Heart left ventricle (tissue), 16 donors: ENCODE results near the gene ANKRD9. TPM values are rescaled to one million over a fixed set of nuclear protein-coding genes. Genes with fewer than 3 reads are reported as not detected.
"Not testable (repeated sequence)": the region's sequence is repeated elsewhere in the genome, so short reads cannot be mapped to it uniquely, and the experiment has no call there.

Source experiments
- ATAC-seq, 4 donors: fragments of 200-7000 bp; cut with Tn5 transposase; one replicate each; pipeline ENCODE4 v1.9.1; 2020 to 2022; ENCODE audit warnings: moderate library complexity in 4 of 4, mild to moderate bottlenecking in 3 of 4, moderate number of reproducible peaks in 1 of 4
- DNase-seq, 5 donors: peaks; one replicate each; pipeline ENCODE4 v3.0.0-alpha.2; 2020
- H3K27ac ChIP-seq, 12 donors: fragments of 200-600 bp; sonication (generic) in 4 of 12; one replicate each; pipeline versions ENCODE4 v1.5.0 to v1.8.0; 2016 to 2022; ENCODE audit warnings: mild to moderate bottlenecking in 2 of 12
- H3K27me3 ChIP-seq, 9 donors: fragments of 200-600 bp; sonication (generic) in 2 of 9; one replicate each; pipeline versions ENCODE4 v1.5.1 to v1.8.0; 2016 to 2022; ENCODE audit warnings: mild to moderate bottlenecking in 3 of 9
- H3K36me3 ChIP-seq, 9 donors: fragments of 200-600 bp; sonication (generic) in 2 of 9; one replicate each; pipeline versions ENCODE4 v1.5.0 to v1.8.0; 2018 to 2022; ENCODE audit warnings: mild to moderate bottlenecking in 2 of 9
- H3K4me1 ChIP-seq, 12 donors: fragments of 200-600 bp; sonication (generic) in 4 of 12; one replicate each; pipeline versions ENCODE4 v1.5.0 to v1.8.0; 2016 to 2022; ENCODE audit warnings: mild to moderate bottlenecking in 3 of 12
- H3K4me3 ChIP-seq, 12 donors: fragments of 200-600 bp; sonication (generic) in 4 of 12; one replicate each; pipeline versions ENCODE4 v1.5.0 to v1.8.0; 2017 to 2022; ENCODE audit warnings: mild to moderate bottlenecking in 9 of 12, moderate library complexity in 4 of 12
- H3K9me3 ChIP-seq, 12 donors: fragments of 200-600 bp; sonication (generic) in 4 of 12; one replicate each; pipeline versions ENCODE4 v1.5.0 to v1.8.0; 2016 to 2022; ENCODE audit warnings: mild to moderate bottlenecking in 1 of 12
- POLR2A ChIP-seq, 2 donors: fragments of 450-650 bp; IDR thresholded peaks; one replicate each; pipeline ENCODE4 v1.6.1; 2017; ENCODE audit warnings: antibody characterized with exemption in 2 of 2, mild to moderate bottlenecking in 2 of 2, moderate library complexity in 2 of 2
- WGBS, 4 donors: extraction: QIAGEN DNeasy Blood & Tissue Kit in 2 of 4; methylation state at CpG; one replicate each; pipeline versions ENCODE4 v1.1.5 to v1.1.7; 2013 to 2018; 5-methylcytosine and 5-hydroxymethylcytosine counted together
- intact Hi-C, 10 donors: fragments of 100-400 bp; cut with DNase I; formaldehyde crosslinking; loops; one replicate each; pipeline versions ENCODE4 v1.11.1 to v1.14.2; 2022
- polyA plus RNA-seq, 2 donors: library from polyadenylated mRNA; stranded (reverse); fragments of 200-250 nt; gene quantifications; one replicate each; pipeline ENCODE4 v1.2.3, GENCODE V29; 2013
- total RNA-seq, 9 donors: library from RNA; depleted of rRNA in 2 of 9; stranded (reverse); fragments of >200 nt in 2 of 9; fragmentation: NEBNext Ultra II Directional in 3 of 9; extraction: Animal tissue kit (Norgen Biotek cat#: 25700) in 3 of 9; gene quantifications; one replicate each; pipeline versions ENCODE4 v1.1.0 to v1.2.4, GENCODE V29; 2016 to 2023
- TF ChIP-seq, protein P1 (sequence below), 12 donors: fragments of 200-600 bp; sonication (generic) in 4 of 12; IDR thresholded peaks; one replicate each; pipeline versions ENCODE4 v1.5.0 to v1.8.0; 2018 to 2022; ENCODE audit warnings: antibody characterized with exemption in 12 of 12, mild to moderate bottlenecking in 5 of 12
- donor health status: ischemic (EF 13 %, LVEDD 7.1; RV severe dilation, severe dysfunction).
- donor health status: healthy with polysubstance abuse.
- donor health status: DM: no; HTN: yes; CAD: no.
- donor health status: DM: no; HTN: no; CAD: no.
- donor health status: ischemic (EF 25% LVEDD 6.9; RV normal size, moderate dysfunction).
- donor health status: ischemic (EF 25% LVEDD 5.7; RV mildly dilated, moderate dysfunction).
- donor health status: healthy.
- donor health status: DM: yes; HTN: yes; CAD: no.
- donor health status: ischemic (EF 35%, LVEDD 5.7; RV mildly dilated, moderate dysfunction).
- donor health status: nonischemic (EF 11% LVEDD 7.7; RV severe dilation, severe dysfunction).
- donor health status: DM: yes; HTN: yes; CAD: no.
- donor health status: PGD.
- donor health status: ischemic (EF 29% LVEDD 5.4; RV normal size, mild dysfunction).
- donor health status: nonischemic (EF 23%, LVEDD 6.1; RV moderate dilation, normal function).

The ANKRD9 gene
- total and polyA plus RNA-seq, 11 donors, result 42.2 to 271 (median 126) TPM

DNA sequence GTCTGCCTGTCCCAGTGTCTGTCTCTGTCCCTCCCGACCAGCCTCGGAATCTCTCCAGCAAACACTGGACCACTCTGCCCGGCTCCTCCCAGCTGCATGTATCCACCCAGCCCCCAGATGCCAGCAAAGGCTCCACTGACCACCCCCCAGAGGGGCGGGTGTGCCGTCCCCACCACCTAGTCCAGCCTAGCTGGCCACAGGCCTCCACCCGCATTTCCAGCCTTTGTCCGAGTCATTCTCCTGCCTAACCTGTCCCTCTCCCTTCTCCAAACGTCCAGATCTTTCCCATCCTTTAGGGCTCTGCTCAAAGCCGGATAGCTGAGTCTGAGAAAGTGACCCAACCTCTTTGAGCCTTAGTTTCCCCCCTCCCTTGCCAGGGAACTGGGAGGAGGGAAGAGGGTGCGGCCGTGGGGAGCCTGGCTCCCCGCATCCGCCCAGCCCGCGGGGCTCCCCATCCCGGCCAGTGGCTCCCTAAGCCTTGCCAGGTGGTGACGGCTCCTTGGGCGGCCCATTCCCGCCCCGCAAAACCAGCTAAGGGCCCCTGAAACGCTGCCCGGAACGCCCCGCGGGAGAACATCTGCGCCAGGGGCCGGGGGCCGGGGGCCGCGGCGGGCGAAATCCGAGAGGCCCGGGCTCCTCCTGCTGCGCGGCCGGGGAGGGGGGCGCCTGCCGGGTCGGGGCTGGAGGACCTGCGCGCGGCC lies 34.6 kb upstream of the ANKRD9 start:
- Histone ChIP-seq H3K36me3 (no peaks in the 10 kb centered on the region), H3K27me3 (peaks cover 8 to 39% (median 23%) of the 10 kb centered on the region in 9 donors), H3K4me3 (peak overlapping the region in 5 of 12 donors; percentile 4 to 41 (median 21)), H3K27ac (no peak overlapping the region), H3K9me3 (no peaks in the 10 kb centered on the region), H3K4me1 (peaks cover 0 to 33% (median 16%) of the 10 kb centered on the region in 12 donors)
- intact Hi-C loops, result no loop called here
- WGBS, 4 donors, result 18 to 22% (median 20%) methylated on average over 27 to 43 of the region's 43 CpGs
- no peak for TF ChIP-seq POLR2A (IDR thresholded peaks at IDR 0.05)
- TF ChIP-seq, protein P1, sequence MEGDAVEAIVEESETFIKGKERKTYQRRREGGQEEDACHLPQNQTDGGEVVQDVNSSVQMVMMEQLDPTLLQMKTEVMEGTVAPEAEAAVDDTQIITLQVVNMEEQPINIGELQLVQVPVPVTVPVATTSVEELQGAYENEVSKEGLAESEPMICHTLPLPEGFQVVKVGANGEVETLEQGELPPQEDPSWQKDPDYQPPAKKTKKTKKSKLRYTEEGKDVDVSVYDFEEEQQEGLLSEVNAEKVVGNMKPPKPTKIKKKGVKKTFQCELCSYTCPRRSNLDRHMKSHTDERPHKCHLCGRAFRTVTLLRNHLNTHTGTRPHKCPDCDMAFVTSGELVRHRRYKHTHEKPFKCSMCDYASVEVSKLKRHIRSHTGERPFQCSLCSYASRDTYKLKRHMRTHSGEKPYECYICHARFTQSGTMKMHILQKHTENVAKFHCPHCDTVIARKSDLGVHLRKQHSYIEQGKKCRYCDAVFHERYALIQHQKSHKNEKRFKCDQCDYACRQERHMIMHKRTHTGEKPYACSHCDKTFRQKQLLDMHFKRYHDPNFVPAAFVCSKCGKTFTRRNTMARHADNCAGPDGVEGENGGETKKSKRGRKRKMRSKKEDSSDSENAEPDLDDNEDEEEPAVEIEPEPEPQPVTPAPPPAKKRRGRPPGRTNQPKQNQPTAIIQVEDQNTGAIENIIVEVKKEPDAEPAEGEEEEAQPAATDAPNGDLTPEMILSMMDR (IDR thresholded peaks at IDR 0.05), result no peak
- DNase-seq, result no peak
- no peak for ATAC-seq

DNA sequence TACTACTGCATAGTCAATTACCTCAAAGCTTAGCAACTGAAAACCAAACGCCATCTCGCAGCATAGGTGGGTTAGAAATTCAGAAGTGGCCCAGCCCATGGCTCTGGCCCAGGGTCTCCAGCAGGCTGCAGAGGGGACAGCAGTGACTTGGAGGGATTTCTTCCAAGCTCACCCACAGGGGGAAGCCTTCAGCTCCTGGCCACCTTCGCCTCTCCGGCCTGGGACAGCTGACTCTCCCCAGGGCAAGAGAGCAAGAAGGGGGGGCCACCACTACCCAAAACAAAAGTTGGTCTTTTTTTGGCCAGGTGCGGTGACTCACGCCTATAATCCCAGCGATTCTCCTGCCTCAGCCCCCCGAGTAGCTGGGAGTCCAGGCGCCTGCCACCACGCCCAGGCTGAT lies 32.2 kb upstream of the ANKRD9 start:
- Histone ChIP-seq H3K36me3 (no peaks in the 10 kb centered on the region), H3K27ac (no peak overlapping the region), H3K4me1 (peaks cover 0 to 38% (median 16%) of the 10 kb centered on the region in 12 donors), H3K9me3 (no peaks in the 10 kb centered on the region), H3K27me3 (peaks cover 8 to 37% (median 23%) of the 10 kb centered on the region in 9 donors), H3K4me3 (no peak overlapping the region)
- whole genome bisulfite sequencing, 4 donors, result 89 to 96% (median 95%) methylated on average over 10 of the region's 10 CpGs
- intact Hi-C loops, result no loop called here
- TF ChIP-seq, protein P1 (IDR thresholded peaks at IDR 0.05), result no peak
- no peak for TF ChIP-seq POLR2A (IDR thresholded peaks at IDR 0.05)
- ATAC-seq, result no peak
- no peak for DNase-seq

DNA sequence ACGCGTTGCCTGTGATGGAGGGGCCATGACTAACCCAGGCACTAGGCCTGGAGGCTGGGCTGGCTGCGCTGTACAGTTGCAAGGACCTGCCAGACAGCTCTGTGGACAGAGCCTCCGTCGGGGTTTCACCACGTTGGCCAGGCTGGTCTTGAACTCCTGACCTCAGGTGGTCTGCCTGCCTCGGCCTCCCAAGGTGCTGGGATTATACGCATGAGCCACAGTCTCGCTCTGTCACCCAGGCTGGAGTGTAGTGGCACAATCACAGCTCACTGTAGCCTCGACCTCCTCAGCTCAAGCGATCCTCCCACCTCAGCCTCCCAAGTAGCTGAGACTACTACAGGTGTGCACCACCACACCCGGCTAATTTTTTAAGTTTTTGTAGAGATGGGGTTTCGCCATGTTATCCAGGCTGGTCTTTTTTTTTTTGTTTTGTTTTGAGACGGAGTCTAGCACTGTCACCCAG lies 31.5 kb upstream of the ANKRD9 start:
- intact Hi-C loops, H3K9me3 ChIP-seq, H3K36me3 ChIP-seq, DNase-seq, ATAC-seq, H3K4me3 ChIP-seq, H3K27ac ChIP-seq: not testable (repeated sequence)
- Histone ChIP-seq H3K4me1 (peaks cover 0 to 38% (median 16%) of the 10 kb centered on the region in 12 donors), H3K27me3 (peaks cover 8 to 30% (median 22%) of the 10 kb centered on the region in 9 donors)
- whole genome bisulfite sequencing, 4 donors, result 95 to 97% (median 96%) methylated on average over 12 to 14 of the region's 14 CpGs

DNA sequence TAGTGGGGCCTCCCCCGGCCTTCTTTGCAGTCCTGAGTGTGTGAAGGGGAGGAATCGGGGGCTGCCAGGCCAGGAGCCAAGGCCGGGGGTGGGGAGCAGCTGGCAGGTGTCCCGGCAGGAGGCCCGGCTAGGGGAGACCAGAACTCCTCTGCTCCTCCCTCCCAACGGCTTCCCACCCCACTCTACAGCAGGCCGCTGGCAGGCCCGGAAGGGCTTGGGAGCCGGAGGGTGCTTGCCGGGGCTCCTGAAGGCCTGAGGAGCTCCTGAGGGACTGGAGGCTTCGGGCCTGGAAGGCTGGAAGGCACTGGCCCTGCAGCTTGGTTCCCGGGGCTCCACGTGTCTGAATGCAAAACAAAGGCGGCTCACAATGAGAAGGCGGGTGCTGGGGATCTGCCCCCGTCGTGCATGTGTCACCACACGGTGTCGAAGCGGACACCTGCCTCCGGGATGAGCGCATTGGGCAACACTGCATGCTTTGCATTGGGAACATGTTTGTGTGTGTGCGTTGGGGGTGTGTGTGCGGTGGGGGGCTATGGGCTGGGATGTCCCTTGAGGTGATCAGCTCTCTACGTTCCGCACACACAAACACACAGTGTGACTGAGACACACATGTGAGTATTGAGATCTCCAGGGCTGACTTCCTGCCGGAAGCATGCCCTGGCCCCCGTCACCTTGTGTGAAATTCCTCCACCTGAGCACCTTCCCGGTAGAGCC lies 30.9 kb upstream of the ANKRD9 start:
- no peaks in the 10 kb centered on the region for H3K36me3 ChIP-seq
- H3K9me3 ChIP-seq, result no peaks in the 10 kb centered on the region
- peaks cover 0 to 33% (median 15%) of the 10 kb centered on the region in 12 donors for H3K4me1 ChIP-seq
- H3K27ac ChIP-seq, result peak overlapping the region in 1 of 12 donors; percentile 9
- H3K4me3 ChIP-seq, result no peak overlapping the region
- TF ChIP-seq, protein P1 (IDR thresholded peaks at IDR 0.05), result no peak
- TF ChIP-seq POLR2A (IDR thresholded peaks at IDR 0.05), result no peak
- H3K27me3 ChIP-seq, result peaks cover 6 to 25% (median 20%) of the 10 kb centered on the region in 9 donors
- 42 to 62% (median 48%) methylated on average over 18 to 29 of the region's 29 CpGs for WGBS, 4 donors
- intact Hi-C loops, result no loop called here
- ATAC-seq (peak in 1 of 4 donors; percentile 25), DNase-seq (no peak)
